HEK293 (cell line): ENCODE results near the gene INHA.

Experiments used
- ATF2 ChIP-seq: fragments of 450-650 bp; formaldehyde crosslinking; IDR thresholded peaks from 2 replicates; pipeline ENCODE4 v1.5.1; 2016; ENCODE audit warnings: missing biosample characterization, missing genetic modification characterization, low read depth
- EGR2 ChIP-seq: fragments of 450-650 bp; formaldehyde crosslinking; IDR thresholded peaks from 2 replicates; pipeline ENCODE4 v1.5.1; 2016; ENCODE audit warnings: low read depth, missing biosample characterization, missing genetic modification characterization
- ELK4 ChIP-seq: IDR thresholded peaks from 2 replicates; pipeline ENCODE4 v1.6.1; 2011; ENCODE audit warnings: mild to moderate bottlenecking, low read depth, low read length, borderline replicate concordance
- GLIS2 ChIP-seq: fragments of 450-650 bp; formaldehyde crosslinking; IDR thresholded peaks from 2 replicates; pipeline ENCODE4 v1.5.1; 2016; ENCODE audit warnings: missing biosample characterization, missing genetic modification characterization
- KLF17 ChIP-seq: fragments of 450-650 bp; formaldehyde crosslinking; IDR thresholded peaks from 2 replicates; pipeline ENCODE4 v1.5.1; 2016; ENCODE audit warnings: missing biosample characterization, missing genetic modification characterization
- KLF8 ChIP-seq: fragments of 450-650 bp; formaldehyde crosslinking; IDR thresholded peaks from 2 replicates; pipeline ENCODE4 v1.5.1; 2016; ENCODE audit warnings: missing biosample characterization, missing genetic modification characterization
- KLF9 ChIP-seq: fragments of 450-650 bp; formaldehyde crosslinking; IDR thresholded peaks from 2 replicates; pipeline ENCODE4 v1.5.1; 2016; ENCODE audit warnings: missing biosample characterization, missing genetic modification characterization, low read depth
- RBAK ChIP-seq: fragments of 450-650 bp; formaldehyde crosslinking; IDR thresholded peaks from 2 replicates; pipeline ENCODE4 v1.5.1; 2016; ENCODE audit warnings: missing biosample characterization, missing genetic modification characterization
- ZBTB20 ChIP-seq: fragments of 450-650 bp; formaldehyde crosslinking; IDR thresholded peaks from 2 replicates; pipeline ENCODE4 v1.5.1; 2016; ENCODE audit warnings: missing biosample characterization, missing genetic modification characterization
- ZBTB26 ChIP-seq: fragments of 450-650 bp; formaldehyde crosslinking; optimal IDR thresholded peaks from 2 replicates; pipeline ENCODE3; 2016; ENCODE audit warnings: missing biosample characterization, mild to moderate bottlenecking, missing genetic modification characterization
- ZEB2 ChIP-seq: fragments of 450-650 bp; formaldehyde crosslinking; IDR thresholded peaks from 2 replicates; pipeline ENCODE4 v1.5.1; 2016; ENCODE audit warnings: missing biosample characterization, missing genetic modification characterization
- ZFHX2 ChIP-seq: fragments of 450-650 bp; formaldehyde crosslinking; conservative IDR thresholded peaks from 2 replicates; pipeline ENCODE4 v1.5.1; 2016; ENCODE audit warnings: missing biosample characterization, missing genetic modification characterization
- ZNF10 ChIP-seq: fragments of 450-650 bp; formaldehyde crosslinking; IDR thresholded peaks from 2 replicates; pipeline ENCODE4 v1.5.1; 2017; ENCODE audit warnings: missing biosample characterization, missing genetic modification characterization
- ZNF138 ChIP-seq: fragments of 450-650 bp; formaldehyde crosslinking; IDR thresholded peaks from 2 replicates; pipeline ENCODE4 v1.5.1; 2016; ENCODE audit warnings: missing biosample characterization, missing genetic modification characterization, borderline replicate concordance
- ZNF2 ChIP-seq: fragments of 450-650 bp; formaldehyde crosslinking; IDR thresholded peaks from 2 replicates; pipeline ENCODE4 v1.5.1; 2016; ENCODE audit warnings: missing biosample characterization, missing genetic modification characterization
- ZNF292 ChIP-seq: fragments of 450-650 bp; formaldehyde crosslinking; IDR thresholded peaks from 2 replicates; pipeline ENCODE4 v1.5.1; 2016; ENCODE audit warnings: low read depth, missing biosample characterization, missing genetic modification characterization, borderline replicate concordance
- ZNF394 ChIP-seq: fragments of 450-650 bp; formaldehyde crosslinking; IDR thresholded peaks from 2 replicates; pipeline ENCODE4 v1.5.1; 2016; ENCODE audit warnings: missing biosample characterization, missing genetic modification characterization, mild to moderate bottlenecking, moderate library complexity, borderline replicate concordance
- ZNF513 ChIP-seq: fragments of 450-650 bp; IDR thresholded peaks from 2 replicates; pipeline ENCODE4 v1.5.1; 2018; ENCODE audit warnings: missing biosample characterization, missing genetic modification characterization
- ZNF518A ChIP-seq: fragments of 450-650 bp; formaldehyde crosslinking; conservative IDR thresholded peaks from 2 replicates; pipeline ENCODE4 v1.5.1; 2016; ENCODE audit warnings: low read depth, missing biosample characterization, missing genetic modification characterization
- ZNF561 ChIP-seq: fragments of 450-650 bp; IDR thresholded peaks from 2 replicates; pipeline ENCODE4 v1.5.1; 2018; ENCODE audit warnings: missing biosample characterization, missing genetic modification characterization, borderline replicate concordance
- ZNF610 ChIP-seq: fragments of 450-650 bp; formaldehyde crosslinking; IDR thresholded peaks from 2 replicates; pipeline ENCODE4 v1.5.1; 2016; ENCODE audit warnings: missing biosample characterization, missing genetic modification characterization, borderline replicate concordance
- ZNF629 ChIP-seq: fragments of 450-650 bp; formaldehyde crosslinking; IDR thresholded peaks from 2 replicates; pipeline ENCODE4 v1.5.1; 2017; ENCODE audit warnings: missing biosample characterization, missing genetic modification characterization
- ZNF639 ChIP-seq: fragments of 450-650 bp; formaldehyde crosslinking; IDR thresholded peaks from 2 replicates; pipeline ENCODE4 v1.5.1; 2016; ENCODE audit warnings: missing biosample characterization, missing genetic modification characterization
- ZNF660 ChIP-seq: fragments of 450-650 bp; IDR thresholded peaks from 2 replicates; pipeline ENCODE4 v1.5.1; 2018; ENCODE audit warnings: missing biosample characterization, mild to moderate bottlenecking, missing genetic modification characterization

The INHA gene

GRCh38 chr2:219543596-219544358 is 28.3 kb upstream of the INHA start, which contains the start of the genes CHPF and TMEM198 (continued):
- TF ChIP-seq GLIS2 (tag by site-specific recombination) (peak; percentile 96), ZNF660 (peak; percentile 38; the same call in 1 of the 2 replicates), ZBTB26 (peak; percentile 77), ZEB2 (peak; percentile 90; the same call in 1 of the 2 replicates), KLF8 (tag by site-specific recombination) (peak; percentile 88), ZNF394 (no peak), ZNF138 (no peak), ZNF10 (tag by site-specific recombination) (no peak), ZNF292 (no peak), ELK4 (peak; percentile 77; the same call in 1 of the 2 replicates), ZFHX2 (tag by site-specific recombination) (0 out of 2 replicates have a peak, but pooled peaks have one; percentile 54), ZNF561 (tag by site-specific recombination) (peak; percentile 45; the same call in 1 of the 2 replicates), EGR2 (tag by site-specific recombination) (peak; percentile 26; the same call in 1 of the 2 replicates), ZNF518A (tag by site-specific recombination) (0 out of 2 replicates have a peak, but pooled peaks have one; percentile 36), ZBTB20 (tag by site-specific recombination) (peak; percentile 35; the same call in 1 of the 2 replicates), KLF17 (tag by site-specific recombination) (peak; percentile 44), ZNF629 (tag by site-specific recombination) (peak; percentile 99), ZNF2 (tag by site-specific recombination) (peak; percentile 14; the same call in 1 of the 2 replicates), ZNF639 (tag by site-specific recombination) (no peak), RBAK (tag by site-specific recombination) (no peak), ZNF513 (no peak), ATF2 (tag by site-specific recombination) (peak; percentile 98), KLF9 (tag by site-specific recombination) (peak; percentile 89), ZNF610 (no peak)
